ENCODE results near the gene KCTD18.

KCTD18 gene

DNA sequence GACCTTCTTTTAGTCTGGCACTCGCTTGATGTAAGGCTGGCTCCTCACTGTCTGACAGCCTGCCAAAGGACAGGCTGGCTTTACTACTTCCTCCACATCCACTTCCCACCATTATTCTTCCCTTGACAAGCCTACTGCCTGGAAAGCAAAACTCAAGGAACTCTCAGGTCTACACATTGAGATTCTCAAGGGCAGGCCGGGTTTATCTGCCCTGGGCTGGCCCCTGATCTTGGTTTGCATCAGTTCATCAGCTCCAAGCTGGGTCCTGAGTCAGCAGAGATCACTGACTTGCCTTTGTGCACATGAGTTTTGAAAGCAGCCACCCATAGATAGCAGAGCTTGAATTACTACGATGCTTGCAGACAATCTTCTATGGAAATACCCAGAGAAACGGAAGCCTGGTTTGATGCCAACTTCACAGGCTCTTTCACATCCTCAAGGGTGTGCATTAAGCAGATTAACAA lies 53.9 kb downstream of the KCTD18 start:
- no peak for DNase-seq (ENCODE audit: low read depth, low spot score)

DNA sequence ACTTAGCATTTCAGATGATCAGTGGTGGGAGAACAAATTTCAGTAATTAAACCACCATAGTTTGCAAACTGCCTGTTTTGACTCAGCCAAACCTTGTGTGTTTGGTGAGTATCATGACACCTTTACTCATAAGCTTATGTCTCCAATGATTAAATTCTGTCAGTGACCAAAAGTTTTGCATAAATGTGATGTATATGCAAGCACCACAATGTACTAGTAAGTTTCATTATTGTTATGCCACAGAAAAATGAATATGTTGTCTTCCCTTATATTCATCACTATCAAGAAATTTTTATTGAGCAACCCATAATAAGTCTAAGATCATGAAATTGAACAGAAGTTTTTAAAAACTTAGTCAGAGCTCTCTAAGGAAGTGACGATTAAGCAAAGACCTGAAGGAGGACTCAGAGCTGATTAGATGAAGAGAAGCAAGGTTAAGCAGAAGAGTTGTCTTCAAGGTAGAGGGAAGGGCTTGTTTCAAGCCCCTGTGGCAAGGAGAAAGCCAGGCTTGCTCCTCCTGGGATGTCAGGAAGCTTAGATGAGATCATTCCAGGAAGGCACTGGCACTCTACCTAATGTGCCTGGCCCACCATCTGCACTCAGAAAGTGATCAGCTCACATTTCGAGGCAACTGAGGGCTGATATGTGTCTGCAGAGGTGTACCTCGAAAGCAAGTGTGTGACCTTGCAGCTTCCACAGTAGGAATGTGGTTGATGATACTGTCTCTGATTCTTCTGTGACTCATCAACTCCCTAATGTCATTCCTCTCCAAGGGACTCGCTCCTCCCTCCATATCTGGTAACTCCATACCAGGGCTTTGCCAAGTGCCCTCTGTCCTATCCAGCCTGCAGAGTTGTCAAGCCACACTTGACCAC lies 54.7 kb downstream of the KCTD18 start:
- no peak for DNase-seq (ENCODE audit: low read depth, low spot score)

DNA sequence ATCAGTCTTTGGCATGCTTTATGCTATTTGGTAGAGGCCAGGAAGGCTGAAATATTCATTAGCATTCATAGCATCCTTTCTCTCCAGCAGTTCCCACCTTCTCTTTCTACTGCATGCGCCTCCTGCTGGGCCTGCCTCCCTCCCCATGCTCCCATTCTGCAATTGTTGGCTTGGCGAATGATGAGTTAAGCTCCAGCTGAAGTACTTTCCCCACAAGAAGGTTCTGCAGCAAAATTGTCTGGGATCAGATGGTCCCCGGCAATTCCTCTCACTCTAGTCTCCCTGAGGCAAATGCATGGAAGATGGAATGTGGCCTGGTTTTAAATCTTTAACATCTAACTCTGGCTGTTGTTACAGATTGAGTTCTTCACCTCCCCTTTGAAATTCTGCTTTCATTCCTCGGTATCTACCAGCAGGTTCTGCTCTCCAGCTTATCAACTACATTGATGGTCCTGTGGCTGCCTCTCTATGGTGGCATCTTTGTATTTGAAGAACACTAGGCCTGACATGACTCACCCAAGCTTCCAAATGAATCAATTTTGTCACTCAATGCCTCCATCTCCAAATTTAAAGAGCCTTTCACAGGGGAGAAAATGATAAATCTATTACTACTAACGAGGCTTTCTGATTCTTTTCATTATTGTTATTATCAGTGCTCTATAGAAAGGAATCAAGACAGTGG lies 55.9 kb downstream of the KCTD18 start:
- peak; percentile 57 for DNase-seq (ENCODE audit: low read depth, low spot score)

GRCh38 chr2:200453142-200453852 lies 56.6 kb downstream of the KCTD18 start:
- no peak for DNase-seq (ENCODE audit: low read depth, low spot score)

DNA sequence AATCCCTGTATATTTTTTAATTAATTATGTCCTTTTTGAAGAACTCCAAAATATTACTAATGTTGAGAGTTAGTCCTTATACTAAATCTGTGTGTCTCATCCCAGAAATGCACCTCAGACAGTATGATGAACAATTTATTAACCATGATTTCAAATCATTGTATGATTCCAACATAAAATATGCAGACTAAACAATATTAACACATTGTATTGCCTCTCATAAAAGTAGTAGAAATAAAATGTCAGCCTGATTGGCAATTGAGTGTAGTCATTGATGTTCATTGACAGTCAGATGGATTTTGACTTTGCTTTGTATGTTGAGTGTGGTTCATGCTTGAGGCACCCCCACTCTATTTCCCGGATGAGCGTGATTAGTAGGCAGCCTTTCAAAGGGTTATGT lies 57.5 kb downstream of the KCTD18 start:
- no peak for DNase-seq (ENCODE audit: low read depth, low spot score)

- no peak for DNase-seq (ENCODE audit: low read depth, low spot score)
Observed at GRCh38 chr2:200451511-200451910, 58.4 kb downstream of the KCTD18 start.

- DNase-seq (ENCODE audit: low read depth, low spot score) = no peak
Observed at GRCh38 chr2:200450288-200450687, 59.6 kb downstream of the KCTD18 start.

DNA sequence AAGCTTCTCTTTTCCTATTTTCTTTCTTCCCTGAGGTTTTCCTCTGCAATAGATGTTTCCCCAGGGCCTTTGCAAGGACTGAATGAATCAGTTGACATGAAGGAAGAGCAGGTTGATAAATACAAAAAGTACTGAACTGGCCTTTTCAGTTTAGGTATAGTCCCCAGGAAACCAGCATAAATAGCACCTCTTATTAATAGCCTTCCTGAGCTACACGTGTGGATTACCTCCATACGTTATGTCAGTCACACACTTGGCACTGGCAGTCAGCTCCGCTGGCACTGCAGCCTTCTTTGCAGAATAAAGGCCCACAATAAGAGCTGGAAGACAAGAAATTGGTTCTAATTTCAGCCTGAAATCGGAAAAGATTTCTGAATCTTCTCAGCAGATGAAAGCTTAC lies 60.7 kb downstream of the KCTD18 start:
- DNase-seq (ENCODE audit: low read depth, low spot score) = no peak

DNA sequence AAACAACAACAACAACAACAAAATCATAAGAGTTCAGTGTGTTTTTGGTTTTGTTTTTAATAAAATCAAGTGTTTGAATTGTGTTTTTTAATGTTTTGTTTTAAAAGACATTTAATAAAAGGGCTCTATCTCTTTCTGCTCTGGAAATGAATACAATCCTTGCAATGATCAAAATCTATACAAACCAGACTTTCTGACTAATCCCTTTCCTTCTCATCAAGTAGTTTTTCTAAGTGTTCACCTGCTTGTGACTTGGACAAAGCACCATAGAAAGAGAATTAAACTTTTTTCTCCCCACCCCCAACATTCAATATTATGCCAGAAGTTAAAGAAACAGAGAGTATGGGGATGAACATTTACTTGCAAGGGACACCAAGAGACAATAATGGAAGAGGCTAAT lies 61.4 kb downstream of the KCTD18 start:
- DNase-seq (ENCODE audit: low read depth, low spot score) = no peak

- DNase-seq (ENCODE audit: low read depth, low spot score) = no peak
Observed at GRCh38 chr2:200447139-200447855, 62.6 kb downstream of the KCTD18 start.

- no peak for DNase-seq (ENCODE audit: low read depth, low spot score)
Observed at GRCh38 chr2:200446612-200447011, 63.3 kb downstream of the KCTD18 start.

GRCh38 chr2:200445284-200445683 lies 64.6 kb downstream of the KCTD18 start:
- no peak for DNase-seq (ENCODE audit: low read depth, low spot score)

DNA sequence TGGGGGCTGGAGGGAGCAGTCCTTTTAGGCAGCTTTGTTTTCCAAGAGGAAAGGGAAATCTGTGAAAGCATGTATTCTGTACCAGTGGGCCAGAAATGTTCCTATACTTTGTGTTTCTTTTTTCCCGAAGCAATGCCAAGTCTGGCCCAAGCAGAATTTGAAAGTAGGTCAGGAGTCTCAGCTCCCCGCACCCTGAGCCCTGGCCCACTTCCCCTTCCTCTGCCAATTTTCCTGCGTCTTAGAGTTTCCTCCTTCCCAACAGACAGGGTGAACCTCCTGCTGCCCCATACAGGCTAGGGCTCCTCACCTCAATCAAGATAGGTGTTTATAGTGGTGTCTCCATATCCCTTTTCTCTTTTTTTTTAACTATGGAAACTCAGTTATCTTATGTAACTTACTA lies 65.3 kb downstream of the KCTD18 start:
- DNase-seq (ENCODE audit: low read depth, low spot score) = no peak

- DNase-seq (ENCODE audit: low read depth, low spot score) = no peak
Observed at GRCh38 chr2:200443916-200444315, 66.0 kb downstream of the KCTD18 start.

DNA sequence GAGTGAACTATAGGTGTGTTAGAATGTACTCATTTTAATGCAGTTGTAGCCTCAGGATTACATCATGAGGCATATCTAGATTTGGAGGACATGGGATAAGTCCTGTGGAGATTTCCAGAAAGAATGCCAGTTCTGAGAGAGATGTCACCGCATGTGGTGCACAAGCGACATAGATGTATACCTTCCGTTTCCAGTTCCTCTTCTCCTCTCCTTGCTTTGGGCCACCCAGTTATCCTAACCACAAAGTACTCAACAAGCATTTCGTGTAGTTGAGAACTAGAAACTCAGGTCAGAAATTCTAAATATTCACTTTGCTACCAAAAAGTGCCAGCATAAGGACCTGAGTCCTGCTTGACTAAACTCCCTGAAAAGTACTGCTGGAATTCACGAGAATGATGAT lies 66.5 kb downstream of the KCTD18 start:
- DNase-seq (ENCODE audit: low read depth, low spot score) = no peak

DNA sequence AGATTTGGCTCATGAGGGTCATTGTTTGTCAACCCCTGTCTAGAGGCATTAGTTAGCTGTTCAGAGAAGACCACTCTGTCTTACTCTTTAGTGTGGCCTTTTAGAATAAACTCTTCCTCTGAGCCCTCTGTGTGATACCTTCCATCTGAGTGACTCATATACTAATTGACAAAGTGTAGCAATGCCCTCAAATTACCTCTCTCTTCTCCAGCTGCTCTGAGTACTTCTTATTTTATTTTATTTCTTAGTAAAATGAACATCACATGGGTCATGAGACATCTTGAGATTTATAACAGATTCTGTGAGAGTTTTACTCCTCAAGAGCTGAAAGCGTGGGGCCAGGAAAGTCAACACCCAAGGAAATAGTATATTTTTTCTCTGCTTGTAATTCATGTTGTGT lies 67.4 kb downstream of the KCTD18 start:
- DNase-seq (ENCODE audit: low read depth, low spot score) = no peak

- no peak for DNase-seq (ENCODE audit: low read depth, low spot score)
Observed at GRCh38 chr2:200439981-200440380, 69.9 kb downstream of the KCTD18 start.

Data from ELF-1 (cell line).